ENCODE data around the gene CCND2. TPM values are rescaled to one million over a fixed set of nuclear protein-coding genes. Genes with fewer than 3 reads are reported as not detected.

The CCND2 gene
- total RNA-seq, 1 experiment from 2014 or later, result 194 TPM

DNA sequence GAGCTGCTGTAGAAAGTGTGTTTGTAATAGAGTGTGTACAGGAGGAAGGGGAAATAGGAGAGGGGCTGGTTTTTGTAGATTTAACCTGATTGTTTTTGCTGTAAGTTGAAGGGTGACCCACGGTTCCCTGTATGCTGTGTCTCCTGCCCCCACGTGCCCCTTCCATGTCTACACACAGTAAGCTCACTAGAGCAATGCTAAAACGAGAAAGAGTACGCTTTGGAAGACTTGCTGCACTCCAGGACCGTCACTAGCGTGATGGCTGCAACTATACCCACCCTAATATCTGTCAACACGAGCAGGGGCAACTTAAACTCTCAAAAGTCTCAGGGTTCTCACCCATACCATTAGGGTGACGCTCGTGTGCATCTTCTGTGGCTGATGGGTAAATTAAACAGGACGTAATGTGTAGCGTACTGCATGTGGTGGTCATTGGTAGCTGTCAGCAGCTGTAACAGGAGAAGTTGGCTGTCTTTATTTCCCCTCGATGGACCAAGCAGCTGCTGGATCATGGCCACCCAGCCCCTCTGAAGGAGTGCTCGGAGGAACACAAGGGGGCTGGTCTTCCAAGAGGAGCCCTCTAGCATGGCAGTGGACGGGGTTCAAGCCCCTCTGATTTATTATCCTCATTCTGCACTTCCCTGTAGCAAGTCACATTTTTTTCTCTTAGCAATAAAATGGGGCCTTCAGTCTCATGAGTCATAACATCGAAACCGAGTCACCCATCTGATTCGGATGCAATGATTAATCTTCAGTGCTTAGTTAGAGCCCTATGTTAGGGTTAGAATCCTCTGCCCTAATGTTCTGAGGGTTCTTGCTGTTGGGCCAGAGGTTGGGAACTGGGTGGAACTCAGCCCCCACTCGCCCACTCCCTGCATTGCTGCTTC lies 14.0 kb downstream of the CCND2 start (continued):
- TF ChIP-seq ARID4B (CRISPR knock-in tag; IDR thresholded peaks at IDR 0.05; ENCODE audit: borderline replicate concordance) (no peak), MAX (CRISPR knock-in tag; IDR thresholded peaks at IDR 0.05) (no peak), GABPB1 (CRISPR knock-in tag; IDR thresholded peaks at IDR 0.05) (no peak), NR1H2 (CRISPR knock-in tag; IDR thresholded peaks at IDR 0.05) (no peak), SMAD4 (CRISPR knock-in tag; IDR thresholded peaks at IDR 0.05) (no peak)
- TF ChIP-seq, protein P1, sequence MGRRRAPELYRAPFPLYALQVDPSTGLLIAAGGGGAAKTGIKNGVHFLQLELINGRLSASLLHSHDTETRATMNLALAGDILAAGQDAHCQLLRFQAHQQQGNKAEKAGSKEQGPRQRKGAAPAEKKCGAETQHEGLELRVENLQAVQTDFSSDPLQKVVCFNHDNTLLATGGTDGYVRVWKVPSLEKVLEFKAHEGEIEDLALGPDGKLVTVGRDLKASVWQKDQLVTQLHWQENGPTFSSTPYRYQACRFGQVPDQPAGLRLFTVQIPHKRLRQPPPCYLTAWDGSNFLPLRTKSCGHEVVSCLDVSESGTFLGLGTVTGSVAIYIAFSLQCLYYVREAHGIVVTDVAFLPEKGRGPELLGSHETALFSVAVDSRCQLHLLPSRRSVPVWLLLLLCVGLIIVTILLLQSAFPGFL (CRISPR knock-in tag; IDR thresholded peaks at IDR 0.05; ENCODE audit: borderline replicate concordance), result no peak
- TF ChIP-seq, protein P2, sequence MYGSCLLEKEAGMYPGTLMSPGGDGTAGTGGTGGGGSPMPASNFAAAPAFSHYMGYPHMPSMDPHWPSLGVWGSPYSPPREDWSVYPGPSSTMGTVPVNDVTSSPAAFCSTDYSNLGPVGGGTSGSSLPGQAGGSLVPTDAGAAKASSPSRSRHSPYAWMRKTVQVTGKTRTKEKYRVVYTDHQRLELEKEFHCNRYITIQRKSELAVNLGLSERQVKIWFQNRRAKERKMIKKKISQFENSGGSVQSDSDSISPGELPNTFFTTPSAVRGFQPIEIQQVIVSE (CRISPR knock-in tag; IDR thresholded peaks at IDR 0.05; ENCODE audit: borderline replicate concordance), result no peak

DNA sequence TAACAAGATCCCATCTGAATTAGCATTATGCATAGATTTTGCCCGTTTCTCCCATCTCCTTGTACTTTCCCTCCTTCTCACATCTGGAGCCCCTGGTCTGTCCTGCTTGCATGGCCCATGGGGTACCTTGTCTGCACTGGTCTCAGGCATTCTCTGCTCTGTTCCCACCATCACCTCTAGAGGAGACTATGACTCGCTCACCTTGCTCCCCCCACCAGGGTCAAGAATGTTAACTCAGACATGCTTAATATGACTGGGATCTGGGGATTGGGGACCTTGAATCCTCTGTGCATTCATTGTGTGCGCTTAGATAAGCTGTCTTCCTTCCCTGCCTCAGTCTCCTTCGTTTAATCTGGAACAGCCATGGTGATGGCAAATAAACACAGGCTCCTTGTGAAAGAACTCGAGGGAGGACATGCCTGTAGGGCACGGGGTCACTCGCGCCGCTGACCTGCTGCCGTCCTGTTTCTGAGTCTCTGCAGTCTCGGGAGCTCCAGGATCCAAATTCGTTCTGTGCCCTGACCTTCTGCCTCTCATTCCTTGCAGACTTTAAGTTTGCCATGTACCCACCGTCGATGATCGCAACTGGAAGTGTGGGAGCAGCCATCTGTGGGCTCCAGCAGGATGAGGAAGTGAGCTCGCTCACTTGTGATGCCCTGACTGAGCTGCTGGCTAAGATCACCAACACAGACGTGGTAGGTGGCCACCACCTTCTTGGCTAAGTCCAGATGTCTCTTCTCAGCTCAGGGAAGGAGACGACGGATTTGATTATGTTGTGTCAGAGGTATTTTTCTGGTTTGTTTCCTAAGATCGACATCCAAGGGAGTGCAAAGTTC lies 15.0 kb downstream of the CCND2 start:
- H3K36me3 Mint-ChIP-seq, result peaks cover 94% of the 10 kb centered on the region
- no peaks in the 10 kb centered on the region for H3K9me3 Mint-ChIP-seq
- peak; percentile 7 for DNase-seq (ENCODE audit: low spot score)
- H3K4me1 Mint-ChIP-seq, result peaks cover 60% of the 10 kb centered on the region
- ChIA-PET POLR2A (interaction anchor here (0.6 to 1.1 kb wide), 2 partner anchors 12 to 131 kb away, joined by 3 to 6 read pairs; no protein-coding TSS in a partner anchor), CTCF (interaction anchor here (0.5 to 1.9 kb wide), 2 partner anchors 12 to 133 kb away, joined by 3 to 9 read pairs; no protein-coding TSS in a partner anchor)
- ATAC-seq, result no peak
- H3K27ac Mint-ChIP-seq, result peak overlapping the region; percentile 86; the same call in 1 of the 2 replicates
- H3K4me3 Mint-ChIP-seq, result no peak overlapping the region
- H3K27me3 Mint-ChIP-seq (ENCODE audit: low read depth), result no peaks in the 10 kb centered on the region
- TF ChIP-seq FOXK1 (CRISPR knock-in tag; IDR thresholded peaks at IDR 0.05), result no peak
- TF ChIP-seq RORB (CRISPR knock-in tag; IDR thresholded peaks at IDR 0.05), result no peak
- TF ChIP-seq, protein P3, sequence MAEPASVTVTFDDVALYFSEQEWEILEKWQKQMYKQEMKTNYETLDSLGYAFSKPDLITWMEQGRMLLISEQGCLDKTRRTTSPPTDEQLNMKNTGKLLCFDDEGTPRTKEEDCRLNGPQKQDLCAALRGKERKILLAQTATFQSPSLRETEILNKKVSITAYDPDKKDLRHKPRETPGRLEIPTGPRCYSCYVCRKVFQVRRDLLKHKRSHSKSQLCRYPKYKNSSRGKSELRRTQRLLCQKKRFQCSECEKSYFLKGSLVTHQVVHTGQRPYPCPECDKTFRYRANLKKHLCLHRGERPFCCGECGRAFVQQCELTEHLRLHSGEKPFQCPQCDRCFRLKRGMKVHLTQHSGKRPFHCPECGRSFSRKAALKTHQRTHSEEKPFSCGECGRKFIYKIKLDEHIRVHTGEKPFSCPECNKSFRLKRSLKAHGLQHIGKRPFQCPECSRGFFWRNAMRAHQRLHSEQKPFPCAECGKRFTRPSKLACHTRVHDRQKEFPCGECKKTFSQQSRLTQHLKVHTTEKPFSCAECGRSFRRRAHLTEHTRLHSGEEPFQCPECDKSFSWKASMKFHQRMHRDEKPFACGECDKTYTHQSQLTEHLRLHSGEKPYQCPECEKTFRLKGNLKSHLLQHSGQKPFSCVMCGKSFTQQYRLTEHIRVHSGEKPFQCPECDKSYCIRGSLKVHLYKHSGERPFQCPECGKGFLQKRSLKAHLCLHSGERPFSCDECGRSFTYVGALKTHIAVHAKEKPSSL (CRISPR knock-in tag; conservative IDR thresholded peaks at IDR 0.05), result no peak
- TF ChIP-seq MXD4 (CRISPR knock-in tag; IDR thresholded peaks at IDR 0.05; ENCODE audit: borderline replicate concordance), result no peak
- TF ChIP-seq SMAD3 (CRISPR knock-in tag; IDR thresholded peaks at IDR 0.05; ENCODE audit: borderline replicate concordance), result no peak
- TF ChIP-seq AFF4 (CRISPR knock-in tag; IDR thresholded peaks at IDR 0.05; ENCODE audit: borderline replicate concordance), result no peak
- TF ChIP-seq, protein P4, sequence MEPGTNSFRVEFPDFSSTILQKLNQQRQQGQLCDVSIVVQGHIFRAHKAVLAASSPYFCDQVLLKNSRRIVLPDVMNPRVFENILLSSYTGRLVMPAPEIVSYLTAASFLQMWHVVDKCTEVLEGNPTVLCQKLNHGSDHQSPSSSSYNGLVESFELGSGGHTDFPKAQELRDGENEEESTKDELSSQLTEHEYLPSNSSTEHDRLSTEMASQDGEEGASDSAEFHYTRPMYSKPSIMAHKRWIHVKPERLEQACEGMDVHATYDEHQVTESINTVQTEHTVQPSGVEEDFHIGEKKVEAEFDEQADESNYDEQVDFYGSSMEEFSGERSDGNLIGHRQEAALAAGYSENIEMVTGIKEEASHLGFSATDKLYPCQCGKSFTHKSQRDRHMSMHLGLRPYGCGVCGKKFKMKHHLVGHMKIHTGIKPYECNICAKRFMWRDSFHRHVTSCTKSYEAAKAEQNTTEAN (CRISPR knock-in tag; IDR thresholded peaks at IDR 0.05), result no peak
- no peak for TF ChIP-seq CBFB (CRISPR knock-in tag; IDR thresholded peaks at IDR 0.05; ENCODE audit: low read depth)
- TF ChIP-seq NFE2L1 (CRISPR knock-in tag; IDR thresholded peaks at IDR 0.05), result no peak
- TF ChIP-seq, protein P5, sequence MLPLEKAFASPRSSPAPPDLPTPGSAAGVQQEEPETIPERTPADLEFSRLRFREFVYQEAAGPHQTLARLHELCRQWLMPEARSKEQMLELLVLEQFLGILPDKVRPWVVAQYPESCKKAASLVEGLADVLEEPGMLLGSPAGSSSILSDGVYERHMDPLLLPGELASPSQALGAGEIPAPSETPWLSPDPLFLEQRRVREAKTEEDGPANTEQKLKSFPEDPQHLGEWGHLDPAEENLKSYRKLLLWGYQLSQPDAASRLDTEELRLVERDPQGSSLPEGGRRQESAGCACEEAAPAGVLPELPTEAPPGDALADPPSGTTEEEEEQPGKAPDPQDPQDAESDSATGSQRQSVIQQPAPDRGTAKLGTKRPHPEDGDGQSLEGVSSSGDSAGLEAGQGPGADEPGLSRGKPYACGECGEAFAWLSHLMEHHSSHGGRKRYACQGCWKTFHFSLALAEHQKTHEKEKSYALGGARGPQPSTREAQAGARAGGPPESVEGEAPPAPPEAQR (CRISPR knock-in tag; IDR thresholded peaks at IDR 0.05), result no peak
